CD4-positive, alpha-beta T cell treated with Interleukin-4 for 4 hours (primary cell): ENCODE data around the gene BRMS1.
A peak's percentile ranks its signal among the peaks of the same experiment; 100 is the strongest.

Experiments
- DNase-seq: peaks from one replicate; pipeline ENCODE4 v3.0.0-alpha.2; 2020

The BRMS1 gene

DNA sequence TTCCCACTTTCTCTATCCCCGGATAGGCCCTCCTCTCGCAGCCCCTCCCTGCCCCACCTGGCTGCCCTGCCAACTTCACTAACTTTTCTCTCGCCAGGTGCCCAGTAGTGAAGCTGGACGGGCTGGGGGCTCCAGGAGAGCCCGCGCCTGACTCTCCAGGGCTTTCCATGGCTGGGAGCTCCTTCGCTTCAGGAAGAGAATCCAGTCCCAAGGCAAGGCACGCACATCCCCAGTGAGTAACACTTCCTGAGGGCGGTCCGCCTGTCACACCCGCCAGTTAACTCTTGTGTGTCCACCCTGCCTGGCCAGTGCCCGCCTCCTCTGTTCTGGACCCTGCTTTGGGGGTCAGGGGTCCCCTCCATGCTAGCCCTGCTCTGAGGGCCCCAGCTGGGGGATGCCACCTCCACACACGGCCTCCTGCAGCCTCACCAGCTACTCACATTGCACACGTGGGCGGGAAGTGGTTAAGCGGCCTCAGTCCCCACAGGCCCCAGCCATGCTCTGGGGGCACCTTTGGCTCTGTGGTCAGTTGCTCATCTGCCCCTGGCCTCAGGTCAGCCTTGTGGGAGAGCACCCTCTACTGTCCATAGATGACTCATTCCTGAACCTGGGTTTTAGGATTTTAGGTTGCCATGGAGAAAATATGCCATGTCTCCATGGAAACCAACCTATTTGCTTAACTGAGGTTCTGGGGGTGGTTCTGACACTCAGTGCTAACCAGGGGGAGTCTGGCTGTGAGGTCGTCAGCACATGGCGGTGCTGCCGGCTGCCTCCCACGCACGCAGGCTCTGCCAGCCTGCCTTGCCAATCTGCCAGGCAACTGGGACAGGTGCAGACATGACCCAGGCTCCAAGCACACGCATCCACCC is 8.4 kb downstream of the BRMS1 start, which contains the start of gene RIN1:
Gene RIN1, minus strand, starts transcription at position 201 of the 869 bp plus-strand sequence. Its CDS starts 32 bp downstream, at position 169.
- peak; percentile 76 for DNase-seq

GRCh38 chr11:66335531-66336233 is 9.2 kb downstream of the BRMS1 start:
- DNase-seq, result no peak

- no peak for DNase-seq
Measured at GRCh38 chr11:66334605-66335442, 10.1 kb downstream of the BRMS1 start.

- no peak for DNase-seq
Measured at GRCh38 chr11:66333896-66334604, 10.9 kb downstream of the BRMS1 start.

GRCh38 chr11:66333220-66333877 is 11.6 kb downstream of the BRMS1 start:
- DNase-seq, result no peak

DNA sequence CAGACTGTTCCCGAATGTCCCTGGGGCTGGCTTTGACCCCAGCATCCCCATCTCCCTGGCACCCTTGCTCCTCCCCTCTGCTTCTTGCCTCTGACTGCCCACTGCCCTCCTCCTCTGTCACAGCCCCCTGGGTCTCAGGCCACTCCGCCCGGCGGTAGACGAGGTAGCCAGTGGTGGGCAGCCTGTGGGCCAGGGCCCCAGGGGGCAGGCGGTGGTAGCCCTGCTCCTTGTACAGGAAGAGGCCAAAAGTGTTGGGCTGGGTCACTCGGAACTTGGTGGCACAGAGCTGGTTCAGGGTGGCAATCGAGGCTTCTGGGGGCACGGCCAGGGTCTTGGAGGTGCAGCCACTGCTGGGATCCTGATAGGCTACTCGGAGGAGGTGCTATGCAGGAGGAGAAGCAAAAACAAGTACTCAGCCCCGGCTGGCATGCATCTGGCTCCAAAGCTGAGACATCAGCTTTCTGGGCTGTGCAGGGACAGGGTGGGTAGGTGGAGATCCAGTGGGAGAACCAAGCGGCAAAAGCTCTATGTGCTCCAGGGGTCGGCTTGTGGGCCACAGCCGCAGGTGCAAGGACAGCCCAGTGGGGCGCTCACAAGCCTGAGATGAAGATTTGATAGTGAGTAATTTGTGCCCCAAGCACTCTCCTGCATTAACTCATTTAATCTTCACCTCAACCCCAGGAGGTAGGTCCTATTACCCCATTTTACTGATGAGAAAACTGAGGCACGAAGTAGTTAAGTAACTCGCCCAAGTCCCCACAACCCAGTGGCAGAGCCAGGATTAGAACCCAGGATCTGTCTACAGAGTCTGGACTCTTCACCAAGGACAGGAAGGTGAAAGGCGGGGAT is 12.3 kb downstream of the BRMS1 start:
- DNase-seq, result no peak

DNA sequence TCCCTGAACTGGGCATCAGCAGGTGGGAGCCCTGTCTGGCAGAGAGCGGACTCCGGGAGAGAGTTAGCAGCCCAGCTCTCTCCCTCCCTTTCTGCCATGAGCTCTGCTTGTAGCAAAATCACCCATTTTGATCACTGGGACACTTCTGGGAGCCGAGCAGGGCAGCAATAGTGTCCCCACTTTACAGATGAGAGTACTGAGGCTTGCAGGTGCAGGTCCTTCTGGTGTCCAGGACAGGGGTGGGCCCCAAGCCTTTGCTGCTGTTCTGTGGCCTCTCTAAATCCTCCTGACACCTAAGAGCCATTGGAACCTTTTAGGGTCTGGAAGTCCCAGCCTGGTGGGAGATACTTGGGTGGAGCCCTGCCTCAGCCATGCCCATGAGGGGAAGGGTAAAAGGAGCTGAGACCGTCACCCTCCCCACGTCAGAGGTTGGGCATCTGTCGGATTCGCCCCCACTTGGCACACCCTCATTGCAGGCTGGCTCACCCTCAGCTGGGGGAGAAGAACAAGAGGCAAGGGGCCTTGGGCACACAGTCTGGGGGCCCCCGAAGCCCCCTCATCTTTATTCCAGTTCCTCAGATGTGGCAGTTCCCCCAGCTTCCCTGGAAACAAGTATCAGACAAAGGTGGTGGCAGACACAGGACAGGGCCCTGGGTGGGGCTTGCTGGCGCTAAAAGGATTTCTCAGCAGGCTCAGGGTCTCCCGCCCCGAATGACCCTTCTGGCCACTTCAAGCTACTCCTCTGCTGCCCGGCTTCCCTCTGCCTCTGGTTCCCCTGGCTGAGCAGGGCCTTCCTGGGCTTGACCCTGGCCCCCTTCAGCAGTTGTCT is 13.1 kb downstream of the BRMS1 start:
- no peak for DNase-seq

- no peak for DNase-seq
Measured at GRCh38 chr11:66330931-66331330, 14.0 kb downstream of the BRMS1 start.

DNA sequence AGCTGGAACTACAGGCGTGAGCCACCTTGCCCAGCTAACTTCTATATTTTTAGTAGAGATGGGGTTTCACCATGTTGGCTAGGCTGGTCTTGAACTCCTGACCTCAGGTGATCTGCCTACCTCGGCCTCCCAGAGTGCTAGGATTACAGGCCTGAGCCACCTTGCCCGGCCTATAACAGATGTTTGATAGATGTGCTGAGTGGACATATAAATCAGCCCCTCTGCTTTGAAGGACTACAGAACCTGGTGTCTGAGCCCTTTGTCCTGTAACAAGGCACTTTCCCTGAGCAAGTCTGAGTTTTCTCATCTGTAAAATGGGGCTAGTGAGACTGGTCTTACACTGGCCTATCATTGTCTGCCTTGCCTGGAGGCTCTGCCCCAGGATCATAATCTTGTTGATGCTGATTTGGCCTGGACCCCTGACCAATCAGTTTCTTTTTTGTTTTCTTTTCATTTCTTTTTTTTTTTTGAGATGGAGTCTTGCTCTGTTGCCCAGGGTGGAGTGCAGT is 15.7 kb downstream of the BRMS1 start:
- DNase-seq, result no peak

DNA sequence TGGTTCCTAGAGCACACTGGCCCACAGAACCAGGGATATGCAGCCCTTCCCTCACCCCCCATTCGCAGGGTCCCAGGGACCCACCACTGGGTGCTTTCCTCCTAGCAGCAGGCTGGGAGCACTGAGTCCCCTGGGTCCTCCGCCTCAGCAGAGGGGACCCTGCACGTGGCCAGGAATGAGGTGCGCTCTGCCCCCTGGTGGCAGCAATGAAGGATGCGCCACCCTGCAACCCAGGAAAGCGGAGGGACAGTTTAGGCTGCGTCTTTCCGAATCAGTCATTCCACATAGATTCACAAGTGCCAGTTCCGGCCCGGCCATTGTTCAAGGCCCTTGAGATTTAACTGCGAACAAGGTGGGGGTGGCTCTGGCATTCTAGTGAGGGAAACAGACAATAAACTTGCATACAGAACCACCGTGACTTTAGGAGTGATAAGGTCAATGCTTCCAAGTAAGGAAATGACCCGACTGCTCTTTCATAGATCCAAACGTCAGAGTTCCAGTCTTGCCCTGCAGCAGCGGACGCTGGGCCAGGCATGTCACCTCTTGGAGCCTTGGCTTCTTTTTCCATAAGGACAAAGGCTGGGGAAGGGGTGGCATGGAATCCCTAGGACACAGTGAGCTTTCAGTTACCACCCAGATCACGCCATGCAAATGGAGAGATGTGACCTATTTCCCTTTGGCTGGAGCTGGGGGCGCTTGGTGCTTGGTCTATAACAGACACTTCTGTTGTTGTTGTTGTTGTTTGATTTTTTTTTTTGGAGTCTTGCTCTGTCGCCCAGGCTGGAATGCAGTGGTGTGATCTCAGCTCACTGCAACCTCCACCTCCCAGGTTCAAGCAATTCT is 16.4 kb downstream of the BRMS1 start:
- DNase-seq, result peak; percentile 80

DNA sequence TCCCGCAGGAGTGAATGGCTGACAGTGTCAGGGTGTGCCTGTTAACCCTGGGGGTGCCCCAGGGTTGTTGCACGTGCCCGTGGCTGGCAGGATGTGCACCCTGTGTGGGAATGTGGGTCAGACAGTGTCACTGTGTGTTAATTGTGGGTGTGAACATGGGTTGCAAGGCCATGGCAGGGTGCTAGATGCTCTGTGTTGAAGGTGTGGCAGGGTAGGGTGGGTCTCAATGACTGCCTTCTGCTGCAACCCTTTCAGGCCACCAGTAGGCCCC is 16.9 kb downstream of the BRMS1 start:
- DNase-seq, result peak; percentile 63

DNA sequence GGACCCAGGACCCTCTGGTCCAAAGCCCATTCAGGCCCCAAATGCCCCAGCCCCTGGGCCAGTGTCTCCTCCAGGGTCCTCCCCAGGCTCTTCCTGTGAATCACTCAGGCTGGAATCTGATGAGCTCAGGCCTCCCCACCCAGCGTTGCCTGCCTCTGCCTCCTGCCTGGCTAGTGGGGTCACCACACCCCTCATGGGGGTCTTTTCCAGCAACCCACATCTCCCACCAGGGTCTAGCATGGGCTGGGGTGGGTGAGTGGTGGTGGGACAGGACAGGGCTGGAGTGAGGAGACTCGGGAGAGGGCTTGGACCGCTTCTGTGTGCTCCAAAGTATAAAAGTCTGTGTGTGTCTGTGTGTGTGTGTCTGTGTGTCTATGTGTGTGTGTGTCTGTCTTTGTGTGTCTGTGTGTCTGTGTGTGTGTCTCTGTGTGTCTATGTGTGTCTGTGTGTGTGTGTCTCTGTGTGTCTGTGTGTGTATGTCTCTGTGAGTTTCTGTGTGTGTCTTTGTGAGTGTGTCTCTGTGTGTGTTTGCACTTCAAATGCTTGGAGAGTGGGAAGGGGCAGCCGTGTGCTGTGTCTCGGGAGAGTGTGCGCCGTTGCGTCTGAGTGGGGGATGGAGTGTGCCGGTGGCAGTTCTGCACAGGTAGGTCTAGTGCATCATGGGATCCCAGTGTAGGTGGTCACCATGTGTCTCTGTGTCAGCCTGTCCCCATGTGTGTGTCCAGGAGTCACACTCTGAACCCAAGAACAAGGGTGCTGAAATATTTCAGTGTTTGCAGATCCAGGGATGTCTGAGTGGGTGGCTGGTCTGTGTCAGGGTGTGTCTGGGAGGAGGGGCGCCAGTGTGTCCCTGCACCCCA is 17.5 kb downstream of the BRMS1 start:
- no peak for DNase-seq

- no peak for DNase-seq
Measured at GRCh38 chr11:66326261-66327111, 18.4 kb downstream of the BRMS1 start.

GRCh38 chr11:66325263-66325671 is 19.6 kb downstream of the BRMS1 start:
- no peak for DNase-seq

DNA sequence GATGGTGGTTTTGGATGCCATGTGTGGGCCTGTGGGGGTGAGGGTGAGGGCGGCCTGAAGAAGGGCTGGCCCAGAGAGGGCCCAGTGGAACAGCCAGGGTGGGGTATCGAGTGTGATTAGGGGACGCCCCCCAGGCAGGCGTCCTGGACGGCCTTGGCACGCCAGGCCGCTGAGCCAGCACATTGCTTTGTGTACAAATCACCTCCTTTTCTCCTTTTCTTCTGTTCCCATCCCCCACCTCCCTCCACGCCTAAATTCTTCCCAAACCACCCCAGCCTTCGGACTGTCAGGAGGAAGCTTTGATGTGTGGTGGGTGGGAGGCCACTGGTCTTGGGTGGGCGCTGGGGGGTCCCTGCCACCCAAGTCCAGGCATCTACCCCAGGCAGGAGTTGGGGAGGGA is 20.2 kb downstream of the BRMS1 start:
- DNase-seq, result no peak

DNA sequence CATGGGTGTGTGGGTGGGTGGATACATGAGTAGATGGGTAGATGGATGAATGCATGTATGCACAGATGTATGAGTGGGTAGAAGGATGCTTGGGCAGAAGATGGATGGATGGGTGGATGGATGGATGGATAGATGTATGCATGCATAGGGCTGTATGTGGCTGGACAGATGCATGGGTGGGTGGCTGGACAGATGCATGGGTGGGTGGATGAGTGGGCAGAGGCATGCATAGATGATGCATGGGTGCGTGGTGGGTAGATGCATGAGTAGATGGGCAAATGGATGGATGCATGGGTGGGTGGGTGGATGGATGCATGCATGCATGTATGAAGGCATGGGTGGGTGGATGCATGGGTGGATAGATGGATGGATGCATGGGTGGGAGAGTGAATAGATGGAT is 21.2 kb downstream of the BRMS1 start:
- no peak for DNase-seq
